HepG2 (cell line): ENCODE measurements around the gene MSANTD1. TPM values are rescaled to one million over a fixed set of nuclear protein-coding genes. Genes with fewer than 3 reads are reported as not detected.
A peak's percentile ranks its signal among the peaks of the same experiment; 100 is the strongest.

Source experiments
- BCL6 ChIP-seq: IDR thresholded peaks from 2 replicates; pipeline ENCODE4 v1.6.1; 2016; ENCODE audit warnings: missing genetic modification reagents, missing compliant biosample characterization
- CBFB ChIP-seq: sonication (generic); formaldehyde crosslinking; IDR thresholded peaks from 2 replicates; pipeline ENCODE4 v1.4.0; 2020; ENCODE audit warnings: missing genetic modification reagents
- CCAR2 ChIP-seq: fragments of 200-400 bp; formaldehyde crosslinking; optimal IDR thresholded peaks from 2 replicates; pipeline ENCODE3; 2018; ENCODE audit warnings: low read depth, mild to moderate bottlenecking, low read length, moderate library complexity
- CEBPG ChIP-seq: IDR thresholded peaks from 2 replicates; pipeline ENCODE4 v1.6.1; 2016
- CHD4 ChIP-seq: fragments of 200-600 bp; sonication (generic); IDR thresholded peaks from 2 replicates; pipeline ENCODE4 v1.7.0; 2017; ENCODE audit warnings: mild to moderate bottlenecking, low read length, borderline replicate concordance
- EHMT2 ChIP-seq: fragments of 200-600 bp; sonication (generic); IDR thresholded peaks from 2 replicates; pipeline ENCODE4 v1.7.0; 2017; ENCODE audit warnings: antibody characterized with exemption, low read depth, low read length, borderline replicate concordance
- HNRNPL ChIP-seq: fragments of 200-400 bp; formaldehyde crosslinking; IDR thresholded peaks from 2 replicates; pipeline ENCODE4 v1.6.1; 2017; ENCODE audit warnings: mild to moderate bottlenecking, low read depth, low read length
- KMT2B ChIP-seq: IDR thresholded peaks from 2 replicates; pipeline ENCODE4 v1.6.1; 2016; ENCODE audit warnings: missing genetic modification reagents, missing compliant biosample characterization
- NCOA1 ChIP-seq: sonication (generic); formaldehyde crosslinking; IDR thresholded peaks from 2 replicates; pipeline ENCODE4 v1.9.0; 2021; ENCODE audit warnings: missing genetic modification reagents
- NFRKB ChIP-seq: fragments of 450-650 bp; IDR thresholded peaks from 2 replicates; pipeline ENCODE4 v1.6.1; 2017
- PAX8 ChIP-seq: sonication (generic); formaldehyde crosslinking; IDR thresholded peaks from 2 replicates; pipeline ENCODE4 v1.8.0; 2022; ENCODE audit warnings: mild to moderate bottlenecking, missing genetic modification reagents, borderline replicate concordance
- POLR2AphosphoS5 ChIP-seq: IDR thresholded peaks from 2 replicates; pipeline ENCODE4 v1.6.1; 2012; ENCODE audit warnings: low read depth, low read length
- RFX5 ChIP-seq: IDR thresholded peaks from 2 replicates; pipeline ENCODE4 v1.6.1; 2011; ENCODE audit warnings: low read depth, low read length, improper control_type of control experiment
- SUZ12 ChIP-seq: fragments of 150-350 bp; IDR thresholded peaks from 2 replicates; pipeline ENCODE4 v1.6.1; 2014; ENCODE audit warnings: low read depth, low read length
- TGIF2 ChIP-seq: IDR thresholded peaks from 2 replicates; pipeline ENCODE4 v1.6.1; 2016; ENCODE audit warnings: control low read depth, missing compliant biosample characterization
- TSC22D2 ChIP-seq: sonication (generic); formaldehyde crosslinking; IDR thresholded peaks from 2 replicates; pipeline ENCODE4 v1.5.1; 2020; ENCODE audit warnings: missing genetic modification reagents, mild to moderate bottlenecking, borderline replicate concordance
- ZFP36L2 ChIP-seq: sonication (generic); formaldehyde crosslinking; IDR thresholded peaks from 2 replicates; pipeline ENCODE4 v1.4.0; 2020; ENCODE audit warnings: missing genetic modification reagents
- ZNF235 ChIP-seq: sonication (generic); formaldehyde crosslinking; IDR thresholded peaks from 2 replicates; pipeline ENCODE4 v1.8.1; 2023; ENCODE audit warnings: mild to moderate bottlenecking, missing genetic modification reagents, borderline replicate concordance
- ZNF253 ChIP-seq: sonication (generic); formaldehyde crosslinking; IDR thresholded peaks from 2 replicates; pipeline ENCODE4 v1.8.0; 2022; ENCODE audit warnings: mild to moderate bottlenecking, missing genetic modification reagents, borderline replicate concordance
- ZNF34 ChIP-seq: sonication (generic); formaldehyde crosslinking; IDR thresholded peaks from 2 replicates; pipeline ENCODE4 v1.4.0; 2020; ENCODE audit warnings: mild to moderate bottlenecking, missing genetic modification reagents, borderline replicate concordance
- ZNF501 ChIP-seq: sonication (generic); formaldehyde crosslinking; IDR thresholded peaks from 2 replicates; pipeline ENCODE4 v1.5.1; 2020; ENCODE audit warnings: mild to moderate bottlenecking, moderate library complexity, missing genetic modification reagents
- ZNF781 ChIP-seq: sonication (generic); formaldehyde crosslinking; IDR thresholded peaks from 2 replicates; pipeline ENCODE4 v1.5.1; 2020; ENCODE audit warnings: borderline replicate concordance, mild to moderate bottlenecking, missing genetic modification reagents; ENCODE audit errors: not compliant biosample characterization
- ZNF839 ChIP-seq: sonication (generic); formaldehyde crosslinking; IDR thresholded peaks from 2 replicates; pipeline ENCODE4 v1.4.0; 2020; ENCODE audit warnings: missing genetic modification reagents, mild to moderate bottlenecking, borderline replicate concordance
- ZSCAN25 ChIP-seq: sonication (generic); formaldehyde crosslinking; IDR thresholded peaks from 2 replicates; pipeline ENCODE4 v1.8.0; 2022; ENCODE audit warnings: mild to moderate bottlenecking, missing genetic modification reagents
- polyA plus RNA-seq, 8 experiments: library from polyadenylated mRNA; depleted of rRNA in 3 of 8; stranded (reverse) in 7 of 8; unstranded in 1 of 8; fragments of >200 nt; fragmentation: Illumina TruSeq in 4 of 8; extraction: Trizol in 4 of 8; gene quantifications; 2 replicates each; pipeline versions ENCODE4 v1.2.1 to v1.2.3, GENCODE V29; 2011 to 2016; ENCODE audit warnings: low read depth in 4 of 8, missing spikeins in 1 of 8, mixed read lengths in 1 of 8; ENCODE audit not compliant: insufficient read depth in 1 of 8
- total RNA-seq, 5 experiments: library from RNA; depleted of rRNA; stranded (reverse); fragments of >200 nt; fragmentation: Illumina TruSeq; extraction: Trizol; gene quantifications; 2 replicates each; pipeline ENCODE4 v1.2.3, GENCODE V29; 2016; ENCODE audit warnings: low read depth in 1 of 5
- TF ChIP-seq, protein P1 (sequence below): sonication (generic); formaldehyde crosslinking; IDR thresholded peaks from 2 replicates; pipeline ENCODE4 v1.4.0; 2020; ENCODE audit warnings: missing genetic modification reagents
- TF ChIP-seq, protein P2 (sequence below): sonication (generic); formaldehyde crosslinking; IDR thresholded peaks from 2 replicates; pipeline ENCODE4 v1.5.0; 2020; ENCODE audit warnings: missing genetic modification reagents
- TF ChIP-seq, protein P3 (sequence below): sonication (generic); formaldehyde crosslinking; IDR thresholded peaks from 2 replicates; pipeline ENCODE4 v1.4.0; 2020; ENCODE audit warnings: missing genetic modification reagents

The MSANTD1 gene
- total and polyA plus RNA-seq, 2 of the 13 experiments (the other 11 are each of a cell fraction or from before 2014, with no cell fraction given): 0.22 to 0.40 TPM

DNA sequence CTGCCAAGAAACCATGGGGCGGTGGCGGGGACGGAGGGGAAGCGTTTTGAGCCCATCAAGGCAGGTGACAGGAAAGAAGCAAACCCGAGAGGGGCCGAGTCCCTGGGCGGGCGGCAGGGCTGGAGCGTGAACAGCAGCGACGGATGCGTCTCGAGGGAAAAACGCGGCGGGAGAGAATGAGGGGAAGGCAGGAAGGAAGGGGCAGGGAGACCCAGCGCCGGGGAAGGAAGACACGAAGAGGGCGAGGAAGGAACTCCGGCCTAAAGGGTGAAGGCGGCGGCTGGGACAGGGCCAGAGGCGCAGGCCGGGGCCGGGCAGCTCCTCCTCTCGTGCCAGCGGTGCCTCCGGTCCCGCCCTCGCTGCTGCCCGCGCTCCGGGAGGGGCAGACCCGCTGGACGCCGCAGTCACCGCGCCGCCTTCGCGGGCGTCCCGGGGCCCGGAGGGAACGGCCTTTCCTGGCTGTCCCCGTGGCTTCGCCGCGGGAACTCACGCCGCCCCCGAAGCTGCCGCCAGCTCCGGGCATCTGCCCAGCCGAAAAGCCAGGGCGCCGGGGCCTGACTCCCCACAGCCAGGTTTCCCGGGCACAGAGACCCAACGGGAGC is 43.1 kb downstream of the MSANTD1 start (continued):
- TF ChIP-seq ZSCAN25 (no peak), ZNF839 (CRISPR knock-in tag) (no peak), CEBPG (CRISPR knock-in tag) (no peak), TGIF2 (CRISPR knock-in tag) (no peak), ZNF34 (CRISPR knock-in tag) (0 out of 2 replicates have a peak, but pooled peaks have one; percentile 23), ZFP36L2 (no peak), SUZ12 (no peak), ZNF235 (no peak; the same call in 1 of the 2 replicates), CBFB (CRISPR knock-in tag) (no peak), ZNF781 (CRISPR knock-in tag) (no peak), KMT2B (CRISPR knock-in tag) (no peak), CCAR2 (no peak), NFRKB (no peak), NCOA1 (CRISPR knock-in tag) (no peak), BCL6 (CRISPR knock-in tag) (0 out of 2 replicates have a peak, but pooled peaks have one; percentile 7), ZNF253 (CRISPR knock-in tag) (no peak), ZNF501 (peak; percentile 76), PAX8 (CRISPR knock-in tag) (no peak), POLR2AphosphoS5 (no peak; the same call in 1 of the 2 replicates), RFX5 (no peak), HNRNPL (peak; percentile 54), TSC22D2 (no peak), CHD4 (no peak), EHMT2 (no peak)
- TF ChIP-seq, protein P1, sequence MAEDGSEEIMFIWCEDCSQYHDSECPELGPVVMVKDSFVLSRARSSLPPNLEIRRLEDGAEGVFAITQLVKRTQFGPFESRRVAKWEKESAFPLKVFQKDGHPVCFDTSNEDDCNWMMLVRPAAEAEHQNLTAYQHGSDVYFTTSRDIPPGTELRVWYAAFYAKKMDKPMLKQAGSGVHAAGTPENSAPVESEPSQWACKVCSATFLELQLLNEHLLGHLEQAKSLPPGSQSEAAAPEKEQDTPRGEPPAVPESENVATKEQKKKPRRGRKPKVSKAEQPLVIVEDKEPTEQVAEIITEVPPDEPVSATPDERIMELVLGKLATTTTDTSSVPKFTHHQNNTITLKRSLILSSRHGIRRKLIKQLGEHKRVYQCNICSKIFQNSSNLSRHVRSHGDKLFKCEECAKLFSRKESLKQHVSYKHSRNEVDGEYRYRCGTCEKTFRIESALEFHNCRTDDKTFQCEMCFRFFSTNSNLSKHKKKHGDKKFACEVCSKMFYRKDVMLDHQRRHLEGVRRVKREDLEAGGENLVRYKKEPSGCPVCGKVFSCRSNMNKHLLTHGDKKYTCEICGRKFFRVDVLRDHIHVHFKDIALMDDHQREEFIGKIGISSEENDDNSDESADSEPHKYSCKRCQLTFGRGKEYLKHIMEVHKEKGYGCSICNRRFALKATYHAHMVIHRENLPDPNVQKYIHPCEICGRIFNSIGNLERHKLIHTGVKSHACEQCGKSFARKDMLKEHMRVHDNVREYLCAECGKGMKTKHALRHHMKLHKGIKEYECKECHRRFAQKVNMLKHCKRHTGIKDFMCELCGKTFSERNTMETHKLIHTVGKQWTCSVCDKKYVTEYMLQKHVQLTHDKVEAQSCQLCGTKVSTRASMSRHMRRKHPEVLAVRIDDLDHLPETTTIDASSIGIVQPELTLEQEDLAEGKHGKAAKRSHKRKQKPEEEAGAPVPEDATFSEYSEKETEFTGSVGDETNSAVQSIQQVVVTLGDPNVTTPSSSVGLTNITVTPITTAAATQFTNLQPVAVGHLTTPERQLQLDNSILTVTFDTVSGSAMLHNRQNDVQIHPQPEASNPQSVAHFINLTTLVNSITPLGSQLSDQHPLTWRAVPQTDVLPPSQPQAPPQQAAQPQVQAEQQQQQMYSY (CRISPR knock-in tag): no peak
- TF ChIP-seq, protein P2, sequence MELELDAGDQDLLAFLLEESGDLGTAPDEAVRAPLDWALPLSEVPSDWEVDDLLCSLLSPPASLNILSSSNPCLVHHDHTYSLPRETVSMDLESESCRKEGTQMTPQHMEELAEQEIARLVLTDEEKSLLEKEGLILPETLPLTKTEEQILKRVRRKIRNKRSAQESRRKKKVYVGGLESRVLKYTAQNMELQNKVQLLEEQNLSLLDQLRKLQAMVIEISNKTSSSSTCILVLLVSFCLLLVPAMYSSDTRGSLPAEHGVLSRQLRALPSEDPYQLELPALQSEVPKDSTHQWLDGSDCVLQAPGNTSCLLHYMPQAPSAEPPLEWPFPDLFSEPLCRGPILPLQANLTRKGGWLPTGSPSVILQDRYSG: no peak; the same call in 1 of the 2 replicates
- TF ChIP-seq, protein P3, sequence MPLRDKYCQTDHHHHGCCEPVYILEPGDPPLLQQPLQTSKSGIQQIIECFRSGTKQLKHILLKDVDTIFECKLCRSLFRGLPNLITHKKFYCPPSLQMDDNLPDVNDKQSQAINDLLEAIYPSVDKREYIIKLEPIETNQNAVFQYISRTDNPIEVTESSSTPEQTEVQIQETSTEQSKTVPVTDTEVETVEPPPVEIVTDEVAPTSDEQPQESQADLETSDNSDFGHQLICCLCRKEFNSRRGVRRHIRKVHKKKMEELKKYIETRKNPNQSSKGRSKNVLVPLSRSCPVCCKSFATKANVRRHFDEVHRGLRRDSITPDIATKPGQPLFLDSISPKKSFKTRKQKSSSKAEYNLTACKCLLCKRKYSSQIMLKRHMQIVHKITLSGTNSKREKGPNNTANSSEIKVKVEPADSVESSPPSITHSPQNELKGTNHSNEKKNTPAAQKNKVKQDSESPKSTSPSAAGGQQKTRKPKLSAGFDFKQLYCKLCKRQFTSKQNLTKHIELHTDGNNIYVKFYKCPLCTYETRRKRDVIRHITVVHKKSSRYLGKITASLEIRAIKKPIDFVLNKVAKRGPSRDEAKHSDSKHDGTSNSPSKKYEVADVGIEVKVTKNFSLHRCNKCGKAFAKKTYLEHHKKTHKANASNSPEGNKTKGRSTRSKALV (CRISPR knock-in tag): no peak
